ENCODE results near the gene TXNDC12.

DNA sequence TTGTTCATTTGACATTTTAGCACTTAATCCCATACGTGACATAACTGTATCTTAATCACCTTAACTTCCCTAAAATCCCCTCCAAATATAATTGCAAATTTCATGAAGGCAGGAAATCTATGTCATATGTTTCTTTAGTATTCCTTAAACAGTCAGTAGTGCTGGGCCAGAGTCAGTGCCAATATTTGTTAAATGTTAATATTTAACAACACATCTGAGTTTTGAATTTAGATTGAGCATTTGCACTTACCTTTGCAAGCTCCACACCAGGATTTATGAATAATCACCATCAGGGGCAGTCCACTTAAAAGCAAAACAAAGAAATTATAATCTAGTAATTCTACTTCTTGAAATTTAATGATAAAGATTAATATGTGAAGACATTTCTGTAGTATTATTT lies 26.7 kb downstream of the TXNDC12 start:
- TF ChIP-seq ARNT (IDR thresholded peaks at IDR 0.05) (no peak), FOXA1 (IDR thresholded peaks at IDR 0.05) (no peak), TARDBP (IDR thresholded peaks at IDR 0.05) (no peak), SUZ12 (IDR thresholded peaks at IDR 0.05) (no peak), BHLHE40 (IDR thresholded peaks at IDR 0.05; ENCODE audit: borderline replicate concordance) (no peak), SP1 (IDR thresholded peaks at IDR 0.05) (no peak), NFRKB (IDR thresholded peaks at IDR 0.05) (no peak)

All from HEK293T (cell line).